HG03460 (cell line): Measurements from ENCODE around the gene COL4A3.

ENCODE experiments used
- ATAC-seq: cut with Tn5 transposase; IDR thresholded peaks from one replicate; pipeline ENCODE4 v1.9.1; 2021; ENCODE audit not compliant: unreplicated experiment

Gene COL4A3

GRCh38 chr2:227285741-227286236, 121.4 kb downstream of the COL4A3 start:
- ATAC-seq, result no peak

GRCh38 chr2:227287771-227288170, 123.3 kb downstream of the COL4A3 start:
- no peak for ATAC-seq

GRCh38 chr2:227292314-227292713, 127.9 kb downstream of the COL4A3 start:
- no peak for ATAC-seq

- no peak for ATAC-seq
These were observed 129.1 kb downstream of the COL4A3 start for GRCh38 chr2:227293531-227293930.

GRCh38 chr2:227295806-227296205, 131.4 kb downstream of the COL4A3 start:
- no peak for ATAC-seq

GRCh38 chr2:227296671-227297405, 132.4 kb downstream of the COL4A3 start:
- ATAC-seq, result no peak

GRCh38 chr2:227301523-227301922, 137.1 kb downstream of the COL4A3 start:
- no peak for ATAC-seq

GRCh38 chr2:227308784-227309183, 144.4 kb downstream of the COL4A3 start:
- ATAC-seq, result peak; percentile 73

GRCh38 chr2:227310756-227311110, 146.3 kb downstream of the COL4A3 start:
- ATAC-seq, result no peak

GRCh38 chr2:227311861-227312506, 147.6 kb downstream of the COL4A3 start:
- no peak for ATAC-seq

- ATAC-seq, result no peak
These were observed 148.2 kb downstream of the COL4A3 start for GRCh38 chr2:227312579-227312978.

- no peak for ATAC-seq
These were observed 148.9 kb downstream of the COL4A3 start for GRCh38 chr2:227313310-227313709.

- ATAC-seq, result no peak
These were observed 153.4 kb downstream of the COL4A3 start for GRCh38 chr2:227317834-227318233.

- no peak for ATAC-seq
These were observed 156.1 kb downstream of the COL4A3 start for GRCh38 chr2:227320305-227321094.

- ATAC-seq, result no peak
These were observed 158.2 kb downstream of the COL4A3 start for GRCh38 chr2:227322530-227323205.

GRCh38 chr2:227323818-227324217, 159.4 kb downstream of the COL4A3 start:
- ATAC-seq, result no peak

- peak; percentile 27 for ATAC-seq
These were observed 160.2 kb downstream of the COL4A3 start for GRCh38 chr2:227324642-227324994.

GRCh38 chr2:227324995-227325838, 160.8 kb downstream of the COL4A3 start, which contains the start of gene MFF:
Gene MFF (plus strand): TSS chr2:227325251. CDS start chr2:227330666, 5,415 bp downstream.
- ATAC-seq, result peak; percentile 97

- peak; percentile 8 for ATAC-seq
These were observed 161.4 kb downstream of the COL4A3 start for GRCh38 chr2:227325839-227326195.

GRCh38 chr2:227326783-227327182, 162.4 kb downstream of the COL4A3 start:
- no peak for ATAC-seq
